ENCODE results near the gene MAD2L1BP.

MAD2L1BP gene

DNA sequence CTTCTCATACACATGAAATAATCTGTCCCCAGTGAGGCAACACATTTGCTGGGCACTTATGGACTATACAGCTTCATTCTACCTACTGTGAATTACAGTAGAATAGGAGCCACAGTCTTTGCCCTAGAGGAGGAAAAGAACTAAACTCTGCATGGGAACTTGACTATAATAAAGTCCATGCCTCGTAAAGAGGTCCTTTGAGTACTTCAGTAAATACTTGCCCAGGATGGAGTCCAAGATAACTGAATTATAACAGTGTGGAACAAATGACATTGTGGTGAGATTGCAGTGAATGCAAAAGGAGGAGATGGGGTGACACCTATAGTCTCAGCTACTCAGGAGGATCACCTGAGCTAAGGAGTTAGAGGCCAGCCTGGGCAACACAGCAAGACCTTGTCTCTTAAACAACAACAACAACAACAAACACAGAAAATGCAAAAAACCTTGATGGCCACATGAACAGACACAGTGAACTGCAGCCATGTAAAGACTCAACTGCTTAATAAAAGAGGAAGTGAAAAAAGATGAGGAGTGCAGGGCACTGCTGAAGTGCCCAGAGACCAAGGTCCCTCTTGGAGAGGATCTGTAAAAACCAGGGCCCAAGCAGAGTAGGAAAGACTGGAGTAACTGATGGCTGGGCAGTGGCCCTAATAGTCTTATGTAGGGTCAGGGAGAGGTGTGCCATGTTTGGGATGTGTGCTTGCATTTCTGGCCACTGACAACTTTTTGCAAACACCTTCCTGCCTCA lies 48.2 kb downstream of the MAD2L1BP start:
- no peak for DNase-seq

GRCh38 chr6:43687079-43687436 lies 51.4 kb downstream of the MAD2L1BP start:
- DNase-seq, result no peak

DNA sequence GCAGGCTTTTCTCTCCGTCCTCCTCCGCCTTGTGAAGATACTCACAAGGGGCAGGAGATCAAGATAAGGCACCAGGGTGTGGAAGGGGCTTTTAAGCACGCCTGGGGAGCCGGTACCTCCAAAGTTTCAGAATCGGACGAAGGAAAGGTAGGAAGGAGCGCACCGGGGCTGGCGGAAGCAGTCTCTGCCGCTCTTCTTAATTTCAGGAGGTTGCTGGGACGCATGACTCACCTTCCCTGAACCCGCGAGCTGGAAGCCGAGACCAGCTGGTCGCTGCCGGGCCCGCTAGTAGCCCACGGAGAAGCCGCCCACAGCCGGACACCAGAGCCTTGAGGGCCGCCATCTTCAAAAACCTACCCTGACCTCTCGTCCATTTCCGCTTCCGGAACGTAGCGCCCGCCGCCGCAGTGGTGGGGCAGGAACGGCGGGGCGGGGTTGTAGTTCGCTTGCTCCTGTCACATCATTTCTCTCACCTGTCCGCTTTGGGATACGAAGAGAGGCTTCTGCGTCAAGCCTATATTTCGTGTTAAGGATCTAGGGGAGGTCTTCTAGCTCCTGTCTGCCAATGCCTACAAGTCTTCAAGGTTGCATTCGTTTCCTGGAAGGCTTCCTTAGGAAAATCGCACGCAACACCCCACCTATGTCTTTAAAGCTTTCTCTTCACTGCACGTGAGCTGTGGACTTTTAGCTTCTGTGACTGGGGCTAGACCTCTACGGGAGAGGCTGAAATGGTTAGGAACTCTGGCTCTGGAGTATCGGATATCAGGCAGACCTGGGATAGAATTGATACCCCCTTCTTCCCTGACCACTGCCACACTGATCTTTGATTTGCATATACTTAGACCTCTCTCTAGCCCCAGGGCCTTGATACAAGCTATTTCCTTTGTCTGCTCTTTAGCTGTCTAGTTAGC lies 52.1 kb downstream of the MAD2L1BP start, which contains the start of gene MRPS18A:
Gene MRPS18A (minus strand): TSS at position 355 of the 911 bp plus-strand sequence. CDS start 12 bp downstream, at position 343.
- peak; percentile 90 for DNase-seq

DNA sequence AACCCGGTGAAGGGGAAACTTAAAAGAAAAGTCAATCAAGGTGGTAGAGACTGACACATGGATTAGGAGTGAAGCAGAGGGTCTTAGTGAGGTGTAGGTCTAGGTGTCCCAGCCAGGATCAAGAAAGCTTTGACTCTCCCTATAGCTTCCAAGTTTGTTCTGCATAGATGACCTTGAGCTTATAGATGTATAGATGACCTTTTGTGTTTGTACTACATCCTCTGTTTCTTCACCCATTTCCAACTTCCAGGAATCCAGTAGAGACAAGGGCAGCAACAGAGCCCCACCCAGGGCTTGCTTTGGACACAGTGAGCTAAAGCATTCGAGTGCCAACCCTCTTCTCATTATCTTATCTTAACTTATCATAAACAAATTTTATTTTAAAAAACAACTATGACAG lies 53.8 kb downstream of the MAD2L1BP start:
- DNase-seq, result no peak

Measured in activated CD8-positive, alpha-beta memory T cell treated with anti-CD3 and anti-CD28 coated beads, Interleukin-2, amount 50 U/mL, for 48 hours (primary cell).